Activated CD8-positive, alpha-beta memory T cell treated with anti-CD3 and anti-CD28 coated beads for 48 hours (primary cell): ENCODE measurements around the gene HMGXB3.
"Not testable (repeated sequence)": the region's sequence is repeated elsewhere in the genome, so short reads cannot be mapped to it uniquely, and the experiment has no call there.

Source experiments
- DNase-seq, 3 experiments: peaks; one replicate each; pipeline ENCODE4 v3.0.0-alpha.2; 2020; ENCODE audit warnings: low read depth in 2 of 3, low spot score in 2 of 3

Gene HMGXB3

DNA sequence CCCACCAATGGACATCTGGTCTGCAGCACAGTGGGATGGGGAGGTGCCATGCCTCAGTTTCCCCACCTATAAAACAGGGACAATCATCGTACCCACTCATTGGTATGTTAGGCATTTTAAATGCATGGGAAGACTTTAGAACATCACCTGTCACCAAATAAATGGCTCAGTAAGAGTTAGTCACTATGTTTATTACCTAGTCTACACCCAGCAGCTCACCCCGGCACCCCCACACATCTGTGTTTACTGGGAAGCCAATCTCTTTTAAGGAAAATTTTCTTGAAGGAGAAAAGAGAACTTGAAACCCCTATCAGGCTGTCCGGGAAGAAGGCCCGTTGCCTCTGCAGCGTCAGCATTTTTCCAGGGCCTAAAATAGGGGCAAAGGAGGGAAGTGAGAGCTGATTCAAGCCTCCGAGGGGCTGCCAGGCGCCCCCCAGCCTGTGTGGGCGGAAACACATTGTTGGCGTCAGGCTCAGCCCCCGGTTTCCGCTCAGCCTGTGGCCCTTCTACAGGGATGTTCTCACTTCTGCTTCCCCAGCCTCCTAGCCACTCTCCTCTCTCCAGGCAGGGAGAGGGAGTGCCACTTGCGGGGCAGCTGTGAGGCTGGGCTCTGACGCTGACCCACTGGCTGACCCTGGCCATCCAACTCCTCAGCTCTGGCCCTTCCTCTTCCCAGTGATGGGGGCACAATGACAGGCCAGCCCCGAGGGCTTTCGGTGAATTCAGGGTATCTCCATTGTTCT is 81.2 kb downstream of the HMGXB3 start:
- DNase-seq: no peak

DNA sequence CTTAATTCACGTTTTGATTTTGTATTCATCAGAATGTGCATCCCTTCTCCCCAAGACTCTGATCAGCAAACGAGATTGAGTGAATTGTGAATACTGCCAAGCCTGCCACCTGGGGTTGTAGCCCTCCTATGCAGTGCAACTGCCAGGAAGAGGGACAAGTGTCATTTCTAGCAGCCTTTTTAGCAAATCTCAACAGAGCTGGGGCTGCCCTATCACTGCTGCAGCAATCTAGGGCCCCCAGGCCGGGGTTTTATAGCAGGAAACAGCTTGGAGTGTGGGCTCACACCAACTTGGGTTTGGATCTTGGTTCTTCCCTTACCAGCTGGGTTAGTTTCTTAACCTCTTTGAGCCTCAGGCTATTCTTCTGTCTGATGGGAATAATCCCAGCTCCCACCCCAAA is 81.8 kb downstream of the HMGXB3 start:
- DNase-seq: no peak

DNA sequence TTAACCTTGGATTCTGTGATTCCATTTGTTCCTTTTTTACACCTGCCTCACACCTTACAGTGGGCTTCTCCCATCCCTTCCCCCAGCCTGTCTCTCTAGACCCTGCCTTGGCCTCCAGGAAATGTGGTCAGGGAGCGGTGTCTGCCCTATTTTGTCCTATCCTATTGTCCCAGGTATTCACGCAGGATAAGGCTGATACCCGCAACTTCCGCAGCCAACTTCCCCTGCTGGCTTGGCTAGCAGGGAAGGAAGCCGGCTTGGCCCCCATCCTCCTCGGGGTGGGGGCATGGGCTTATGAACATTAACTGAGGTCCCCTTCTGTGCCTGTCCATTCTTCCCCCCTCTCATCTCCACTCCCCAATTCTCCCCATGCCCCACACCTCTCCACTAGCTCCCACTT is 82.3 kb downstream of the HMGXB3 start:
- DNase-seq: no peak

DNA sequence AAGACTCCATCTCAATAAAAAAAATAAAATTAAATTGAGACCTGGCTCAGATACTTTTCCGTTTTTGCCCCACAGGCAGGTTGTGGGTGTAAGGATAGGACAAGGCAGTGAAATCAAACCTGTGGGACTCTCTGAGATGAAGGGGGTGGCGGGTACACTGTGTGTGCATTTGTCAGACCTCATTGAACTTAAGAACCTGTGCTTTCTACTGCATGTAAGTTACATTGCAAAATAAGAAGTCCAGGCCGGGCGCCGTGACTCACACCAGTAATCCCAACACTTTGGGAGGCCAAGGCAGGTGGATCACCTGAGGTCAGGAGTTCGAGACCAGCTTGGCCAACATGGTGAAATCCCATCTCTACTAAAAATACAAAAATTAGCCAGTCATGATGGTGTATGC is 84.2 kb downstream of the HMGXB3 start:
- not testable (repeated sequence) for DNase-seq

DNA sequence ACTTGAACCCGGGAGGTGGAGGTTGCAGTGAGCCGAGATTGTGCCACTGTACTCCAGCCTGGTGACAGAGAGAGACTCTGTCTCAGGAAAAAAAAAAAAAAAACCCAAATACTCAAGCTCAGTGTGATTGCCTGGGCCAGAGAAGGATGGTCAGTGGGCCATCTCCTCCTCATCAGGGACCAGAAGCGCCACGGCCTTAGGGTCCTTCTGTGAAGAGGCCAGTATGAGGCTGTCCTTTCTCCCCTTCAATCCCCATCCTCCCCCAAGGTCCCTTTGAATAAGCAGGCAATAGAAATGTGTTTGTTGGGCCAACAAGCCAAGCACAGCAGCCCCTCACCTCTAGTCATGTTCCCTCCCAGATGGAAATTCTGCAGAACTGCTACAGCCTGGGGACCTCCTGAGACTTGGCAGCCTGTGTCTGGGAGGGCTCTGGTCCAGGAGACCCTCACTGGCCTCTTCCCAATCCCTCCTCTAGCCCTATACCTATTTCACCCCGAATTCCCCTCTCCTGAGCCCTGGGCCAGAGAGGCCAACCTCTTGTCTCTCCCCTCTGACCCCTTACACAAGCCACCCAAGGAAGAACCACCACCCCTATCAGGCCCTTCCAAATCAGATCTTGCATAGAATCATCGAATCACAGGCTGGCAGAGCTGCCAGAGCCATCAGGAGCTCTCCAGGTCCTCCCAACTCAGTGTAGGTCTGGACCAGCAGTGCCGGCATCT is 84.8 kb downstream of the HMGXB3 start:
- DNase-seq: no peak

DNA sequence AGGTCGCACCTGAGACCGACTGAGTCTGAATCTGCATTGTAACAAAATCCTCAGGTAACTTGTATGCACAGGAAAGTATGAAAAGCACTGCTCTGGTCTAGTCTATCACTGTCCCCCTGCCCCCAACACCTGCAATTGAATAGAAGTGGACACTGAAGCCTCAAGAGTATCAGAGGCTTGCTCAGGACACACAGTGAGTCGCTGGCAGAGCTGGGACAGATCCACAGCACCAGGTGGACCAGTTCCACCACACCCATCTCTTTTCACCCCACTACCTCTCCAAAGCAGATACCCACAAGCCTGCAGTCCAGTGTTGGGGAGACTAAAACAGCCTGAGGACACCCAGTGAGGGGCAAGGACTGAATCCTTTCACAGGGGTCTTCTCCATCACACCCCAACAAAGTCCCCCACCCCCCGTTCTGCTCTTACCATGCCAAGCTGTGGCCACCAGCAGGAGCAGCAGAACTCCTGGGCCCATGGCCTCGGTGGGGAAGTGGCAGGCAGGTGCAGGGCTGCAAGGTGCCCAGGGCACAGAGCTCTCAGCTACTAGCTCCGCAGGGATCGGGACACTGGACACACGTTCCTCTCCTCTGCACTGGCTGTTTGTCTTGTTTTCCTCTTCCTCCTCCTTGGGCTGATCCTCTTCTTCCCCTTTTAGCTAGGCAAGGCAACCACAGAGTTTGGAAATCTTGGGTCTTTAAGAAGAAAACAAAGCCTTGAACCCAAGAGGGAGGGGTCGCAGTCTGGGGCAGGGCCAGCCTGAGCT is 85.6 kb downstream of the HMGXB3 start, which contains the start of gene CSF1R:
Gene CSF1R, minus strand, starts transcription at position 605 of the 766 bp plus-strand sequence. Its CDS starts 127 bp downstream, at position 478.
- no peak for DNase-seq

DNA sequence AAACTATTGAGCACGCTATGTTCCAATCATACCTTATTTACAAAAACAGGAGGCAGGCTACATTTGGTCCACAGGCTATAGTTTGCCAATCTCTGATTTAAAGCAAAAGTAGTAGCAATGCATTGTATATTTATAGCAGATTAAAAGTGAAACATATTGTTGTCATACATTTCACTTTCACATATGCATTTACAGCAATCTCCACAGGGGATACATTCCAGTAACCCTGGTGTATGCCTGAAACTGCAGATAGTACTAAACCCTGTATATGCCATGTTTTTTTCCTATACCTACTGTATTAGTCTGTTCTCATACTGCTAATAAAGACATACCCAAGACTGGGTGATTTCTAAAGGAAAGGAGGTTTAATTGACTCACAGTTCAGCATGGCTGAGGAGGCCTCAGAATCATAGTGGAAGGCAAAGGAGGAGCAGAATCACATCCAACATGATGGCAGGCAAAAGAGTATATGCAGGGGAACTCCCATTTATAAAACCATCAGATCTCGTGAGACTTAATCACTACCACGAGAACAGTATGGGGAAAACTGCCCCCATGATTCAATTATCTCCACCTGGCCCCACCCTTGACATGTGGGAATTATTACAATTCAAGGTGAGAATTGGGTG is 91.7 kb downstream of the HMGXB3 start:
- DNase-seq: no peak

DNA sequence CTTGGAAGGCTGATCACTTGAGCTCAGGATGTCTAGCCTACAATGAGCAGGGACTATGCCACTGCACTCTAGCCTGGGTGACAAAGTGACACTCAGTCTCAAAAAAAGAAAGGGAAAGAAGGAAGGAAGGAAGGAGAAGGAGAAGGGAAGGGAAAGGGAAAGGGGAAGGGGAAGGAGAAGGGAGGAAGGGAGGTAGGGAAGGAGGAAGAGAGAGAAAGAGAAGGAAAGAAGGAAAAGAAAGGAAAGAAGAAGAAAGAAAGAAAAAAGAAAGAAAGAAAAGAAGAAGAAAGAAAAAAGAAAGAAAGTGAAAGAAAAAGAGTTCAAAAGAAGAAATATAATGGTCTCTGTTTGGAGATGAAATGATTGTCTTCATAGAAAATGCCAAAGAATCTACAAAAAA is 96.6 kb downstream of the HMGXB3 start:
- no peak for DNase-seq

DNA sequence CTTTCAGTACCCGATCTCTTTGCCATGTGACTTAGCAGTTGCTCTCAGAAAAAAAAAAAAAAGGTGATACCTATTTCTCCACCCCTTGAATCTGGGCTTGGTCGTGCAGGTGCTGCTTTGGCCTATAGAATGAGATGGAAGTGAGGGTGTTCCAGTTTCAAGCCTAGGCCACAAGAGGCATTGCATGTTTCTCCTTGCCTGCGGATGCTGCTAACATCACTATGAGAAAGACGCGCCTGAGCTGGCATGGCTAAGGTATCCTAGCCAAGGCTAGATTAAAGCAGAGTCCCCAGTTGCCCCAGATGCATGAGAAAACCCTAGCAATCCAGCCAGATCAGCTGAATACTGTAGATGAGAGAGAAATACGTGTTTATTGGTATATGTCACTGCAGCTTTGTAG is 100.5 kb downstream of the HMGXB3 start:
- DNase-seq: no peak
